Activated CD4-positive, alpha-beta T cell treated with anti-CD3 and anti-CD28 coated beads, Interleukin-2, amount 50 U/mL, for 1 hour (primary cell): ENCODE results near the gene GRIN2C.
A peak's percentile ranks its signal among the peaks of the same experiment; 100 is the strongest.

Experiments
- DNase-seq: peaks from one replicate; pipeline ENCODE4 v3.0.0-alpha.2; 2020

GRIN2C gene

DNA sequence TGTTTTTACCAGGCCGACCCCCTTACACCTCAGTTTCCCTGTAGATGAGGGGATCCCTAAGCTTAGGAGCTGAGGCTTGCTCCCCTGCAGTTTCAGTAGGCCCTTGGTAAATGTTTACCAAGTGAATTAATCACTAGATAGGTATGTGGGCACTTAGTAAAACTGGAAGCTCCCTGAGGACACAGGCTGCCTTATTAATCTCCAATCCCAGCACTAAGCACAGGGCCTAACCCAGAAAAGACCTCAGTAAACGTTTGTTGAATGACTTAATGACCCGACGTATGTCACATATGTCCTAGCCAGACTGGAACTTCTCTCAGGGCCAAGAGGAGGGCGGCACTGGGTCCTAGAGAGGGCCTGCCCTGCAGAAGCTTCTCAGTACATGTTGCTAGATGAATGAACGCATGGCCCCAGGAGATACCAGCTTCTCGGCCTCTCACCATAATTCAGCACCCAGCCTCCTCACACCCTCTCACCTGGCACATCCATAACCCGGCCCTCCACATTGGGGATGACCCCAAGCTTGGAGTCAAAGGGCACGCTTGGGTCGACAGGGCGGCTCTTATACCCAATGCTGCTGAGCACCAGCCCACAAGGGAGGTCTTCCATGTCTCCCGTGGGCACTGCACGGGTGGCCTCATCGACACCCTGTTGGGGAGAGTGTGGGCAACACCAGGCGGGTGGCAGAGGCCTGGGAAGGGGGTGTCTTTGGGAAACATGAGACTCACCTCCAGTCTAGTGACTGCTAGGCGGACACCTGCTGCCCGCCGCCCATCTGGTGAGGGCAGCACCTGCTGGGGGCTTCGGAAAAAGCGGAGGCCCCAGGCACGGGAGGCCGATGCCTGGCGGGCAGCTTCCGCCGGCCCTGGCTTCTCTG is 4.0 kb upstream of the GRIN2C start:
- no peak for DNase-seq

- no peak for DNase-seq
These were observed 3.2 kb upstream of the GRIN2C start for GRCh38 chr17:74862919-74863318.

DNA sequence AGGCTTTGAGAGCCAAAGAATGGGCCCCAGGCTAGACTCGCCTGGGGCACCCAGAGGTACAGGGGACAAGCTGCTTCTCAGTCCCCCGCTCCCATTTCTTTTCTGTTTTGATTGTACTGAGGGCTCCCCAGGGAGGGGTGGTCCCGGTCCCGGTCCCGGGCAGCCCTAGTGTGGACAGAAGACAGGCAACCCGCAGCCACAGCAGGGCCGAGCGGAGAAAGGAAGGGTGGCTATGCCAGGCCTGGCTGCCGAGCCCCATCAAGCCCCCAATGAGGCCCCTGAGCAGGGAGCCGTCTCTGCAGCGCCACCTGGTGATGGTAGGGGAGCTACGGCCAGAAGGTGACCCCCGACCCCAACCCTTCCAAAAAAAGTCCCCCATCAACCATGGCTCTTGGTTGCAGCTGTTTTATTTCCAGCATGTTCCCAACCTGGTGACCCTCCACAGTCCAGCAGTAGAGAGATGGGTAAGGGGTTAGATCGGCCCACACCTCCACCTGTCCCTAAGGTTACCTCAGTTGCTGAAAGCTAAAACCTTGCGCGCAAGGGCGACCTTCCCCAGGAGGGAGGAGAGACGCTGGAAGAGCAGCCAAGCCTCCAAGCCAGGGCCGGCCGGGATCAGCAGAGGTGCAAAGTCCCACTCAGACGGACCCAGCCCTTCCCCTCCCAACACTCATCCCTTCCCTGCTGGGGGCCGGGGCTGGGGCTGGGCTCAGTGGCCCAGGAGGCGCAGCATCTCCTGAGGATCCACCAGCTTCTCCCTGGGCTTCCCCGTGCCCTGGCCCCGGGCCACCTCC is 2.6 kb upstream of the GRIN2C start:
- DNase-seq, result peak; percentile 73

GRCh38 chr17:74861662-74862107 is 2.0 kb upstream of the GRIN2C start:
- no peak for DNase-seq

GRCh38 chr17:74860872-74861661 is 1.4 kb upstream of the GRIN2C start:
- no peak for DNase-seq

- no peak for DNase-seq
These were observed 665 bp upstream of the GRIN2C start for GRCh38 chr17:74860229-74860871.

- DNase-seq, result no peak
These were observed 820 bp downstream of the GRIN2C start for GRCh38 chr17:74858672-74859458.

- no peak for DNase-seq
These were observed 2.5 kb downstream of the GRIN2C start for GRCh38 chr17:74857191-74857590.

DNA sequence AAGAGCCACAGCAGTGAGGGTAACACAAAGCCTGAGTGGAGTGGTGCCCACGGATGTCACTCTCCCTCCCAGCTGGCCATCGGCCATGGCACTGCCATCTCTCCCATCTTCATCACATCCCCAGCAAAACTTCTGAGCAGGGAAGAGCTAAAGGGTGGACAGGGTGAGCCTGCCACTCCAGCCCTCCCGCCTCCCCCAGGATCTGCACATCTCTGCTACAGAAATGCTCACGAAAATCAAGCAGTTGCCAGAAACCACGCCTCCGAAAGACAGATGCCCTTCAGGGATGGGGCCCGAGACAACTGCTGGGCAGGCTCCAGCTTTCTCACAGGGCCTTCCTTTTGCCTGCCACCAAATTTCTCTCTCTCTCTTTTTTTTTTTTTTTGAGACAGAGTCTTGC is 3.6 kb downstream of the GRIN2C start:
- DNase-seq, result no peak

GRCh38 chr17:74855323-74855722 is 4.4 kb downstream of the GRIN2C start:
- DNase-seq, result no peak

DNA sequence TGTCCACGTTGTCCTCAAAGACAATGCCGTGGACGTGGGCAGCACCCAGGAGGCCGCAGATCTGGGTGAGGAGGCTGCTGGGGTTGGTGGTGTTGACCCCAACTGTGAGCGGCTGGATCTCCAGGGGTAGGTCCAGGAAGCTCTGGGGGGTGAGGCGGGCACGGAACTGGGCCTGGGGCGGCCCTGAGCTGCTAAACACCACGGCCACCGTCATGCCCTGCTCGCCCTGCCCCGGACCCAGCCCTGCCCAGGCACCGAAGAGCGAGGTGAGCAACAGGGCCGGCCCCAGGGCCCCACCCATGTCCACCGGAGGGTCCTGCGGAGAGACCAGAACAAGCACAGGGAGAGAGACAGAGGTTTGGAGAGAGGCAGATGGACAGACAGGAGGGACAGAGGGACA is 4.9 kb downstream of the GRIN2C start:
- no peak for DNase-seq

GRCh38 chr17:74853669-74854068 is 6.0 kb downstream of the GRIN2C start:
- DNase-seq, result no peak

DNA sequence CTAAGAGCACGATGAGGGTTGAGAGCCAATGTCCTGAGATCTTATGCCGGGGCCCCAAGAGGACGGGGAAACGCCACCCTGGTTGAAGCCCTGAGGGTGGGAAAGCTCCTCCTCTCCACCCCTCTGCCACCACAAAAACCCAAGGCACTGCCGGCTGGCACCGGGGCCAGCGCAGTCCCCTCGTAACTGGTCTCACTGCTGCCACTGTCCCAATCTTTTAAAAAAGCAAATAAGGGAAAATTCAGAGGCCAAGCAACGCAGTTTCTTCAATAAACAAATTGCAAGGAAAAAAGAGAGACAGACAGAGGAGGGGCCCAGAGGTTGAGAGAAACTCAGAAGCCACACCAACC is 6.7 kb downstream of the GRIN2C start:
- DNase-seq, result no peak

- peak; percentile 63 for DNase-seq
These were observed 7.2 kb downstream of the GRIN2C start for GRCh38 chr17:74852237-74853047.

GRCh38 chr17:74851612-74852236 is 8.0 kb downstream of the GRIN2C start:
- no peak for DNase-seq

DNA sequence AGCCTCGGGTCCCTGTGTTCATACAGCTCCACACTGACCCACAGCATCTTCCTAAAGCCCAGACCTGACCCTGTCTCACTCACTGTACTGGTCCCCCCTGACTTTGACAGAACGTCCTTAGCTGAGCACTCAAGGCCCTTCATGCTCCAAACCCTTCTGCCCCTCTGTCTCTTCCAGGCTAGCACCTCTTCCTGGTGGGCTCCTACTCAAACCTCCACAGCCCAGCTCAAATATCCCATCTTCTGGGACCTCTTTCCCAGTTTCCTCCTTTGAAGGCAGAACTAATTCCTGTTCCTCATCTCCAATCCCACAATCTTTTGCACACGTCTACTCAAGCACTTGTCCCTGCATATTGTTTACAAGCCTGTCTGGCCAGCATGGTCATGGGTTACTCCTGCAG is 8.8 kb downstream of the GRIN2C start:
- DNase-seq, result no peak

- DNase-seq, result no peak
These were observed 9.4 kb downstream of the GRIN2C start for GRCh38 chr17:74850310-74850709.

DNA sequence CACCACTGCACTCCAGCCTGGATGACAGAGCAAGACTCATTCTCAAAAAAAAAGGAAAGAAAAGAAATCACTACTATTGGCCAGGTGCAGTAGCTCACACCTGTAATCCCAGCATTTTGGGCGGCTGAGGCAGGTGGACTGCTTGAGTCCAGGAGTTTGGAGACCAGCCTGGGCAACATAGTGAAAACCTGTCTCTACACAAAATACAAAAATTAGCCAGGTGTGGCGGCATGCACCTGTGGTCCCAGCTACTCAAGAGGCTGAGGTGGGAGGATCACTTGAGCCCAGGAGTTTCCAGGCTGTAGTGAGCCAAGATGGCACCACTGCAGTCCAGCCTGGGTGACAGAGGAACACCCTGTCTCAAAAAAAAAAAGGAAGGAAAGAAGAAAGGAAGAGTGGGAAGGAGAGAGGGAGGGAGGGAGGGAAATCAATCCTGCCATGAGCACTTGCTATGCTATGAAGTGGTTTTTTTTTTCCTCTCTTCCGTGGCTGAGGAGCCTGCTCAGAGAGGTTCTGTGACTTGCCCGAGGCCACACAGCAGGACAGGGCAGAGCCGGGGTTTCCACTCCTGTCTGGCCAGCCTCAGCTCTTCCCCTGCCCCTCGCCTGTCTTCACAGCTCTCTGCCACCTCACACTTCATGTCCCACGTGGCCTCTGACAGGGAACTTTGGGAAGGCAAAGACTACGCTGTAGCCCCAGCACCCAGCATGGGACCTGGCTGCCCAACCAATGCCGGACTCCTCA is 10.9 kb downstream of the GRIN2C start:
- no peak for DNase-seq

GRCh38 chr17:74846621-74847020 is 13.1 kb downstream of the GRIN2C start:
- no peak for DNase-seq

GRCh38 chr17:74843352-74843627 is 16.4 kb downstream of the GRIN2C start:
- DNase-seq, result no peak
